ENCODE measurements around the gene SYNC. TPM values are rescaled to one million over a fixed set of nuclear protein-coding genes. Genes with fewer than 3 reads are reported as not detected.

Gene SYNC
- total RNA-seq, result 10 to 100 TPM in 3 of 4 donors, 1 to 10 TPM in 1; 4.7 to 61.0 (median 18.1) TPM

GRCh38 chr1:32702599-32703478 lies at the start of gene SYNC:
Gene SYNC (minus strand): TSS chr1:32702770. CDS start chr1:32702660, 110 bp downstream.
- Histone ChIP-seq H3K4me1 (peaks cover 0 to 5% of the 10 kb centered on the region in 2 donors), H3K9me3 (no peaks in the 10 kb centered on the region), H3K4me3 (peak within 1 kb of the TSS; percentile 38 to 49), H3K36me3 (no peaks in the 10 kb centered on the region), H3K27me3 (no peaks in the 10 kb centered on the region), H3K27ac (peak within 1 kb of the TSS; percentile 86 to 89)
- TF ChIP-seq POLR2A (IDR thresholded peaks at IDR 0.05) (peak in 1 of 2 donors; percentile 13), CTCF (IDR thresholded peaks at IDR 0.05) (no peak)
- intact Hi-C loops (cut with DNase I; ENCODE audit: low total_unique reads), result no loop called here
- DNase-seq, result peak; percentile 56 to 77

GRCh38 chr1:32749771-32750170 lies 47.2 kb upstream of the SYNC start:
- no peak overlapping the region for H3K27ac ChIP-seq
- H3K4me3 ChIP-seq, result no peak overlapping the region
- peaks cover 0 to 6% of the 10 kb centered on the region in 2 donors for H3K4me1 ChIP-seq
- TF ChIP-seq POLR2A (IDR thresholded peaks at IDR 0.05), result no peak
- no peak for TF ChIP-seq CTCF (IDR thresholded peaks at IDR 0.05)
- H3K27me3 ChIP-seq, result no peaks in the 10 kb centered on the region
- H3K36me3 ChIP-seq, result no peaks in the 10 kb centered on the region
- H3K9me3 ChIP-seq, result no peaks in the 10 kb centered on the region
- intact Hi-C loops (cut with DNase I; ENCODE audit: low total_unique reads), result no loop called here
- no peak for DNase-seq

- Histone ChIP-seq H3K27me3 (no peaks in the 10 kb centered on the region), H3K27ac (no peak overlapping the region), H3K36me3 (no peaks in the 10 kb centered on the region), H3K4me1 (peaks cover 0 to 6% of the 10 kb centered on the region in 2 donors), H3K4me3 (no peak overlapping the region), H3K9me3 (no peaks in the 10 kb centered on the region)
- DNase-seq, result no peak
- intact Hi-C loops (cut with DNase I; ENCODE audit: low total_unique reads), result no loop called here
- TF ChIP-seq CTCF (IDR thresholded peaks at IDR 0.05) (no peak), POLR2A (IDR thresholded peaks at IDR 0.05) (no peak)
These were observed 46.8 kb upstream of the SYNC start for GRCh38 chr1:32749332-32749731.

GRCh38 chr1:32748926-32749325 lies 46.4 kb upstream of the SYNC start:
- no peak for DNase-seq
- no peak for TF ChIP-seq POLR2A (IDR thresholded peaks at IDR 0.05)
- TF ChIP-seq CTCF (IDR thresholded peaks at IDR 0.05), result no peak
- Histone ChIP-seq H3K4me3 (no peak overlapping the region), H3K36me3 (no peaks in the 10 kb centered on the region), H3K4me1 (peaks cover 0 to 6% of the 10 kb centered on the region in 2 donors), H3K27ac (no peak overlapping the region), H3K9me3 (no peaks in the 10 kb centered on the region), H3K27me3 (no peaks in the 10 kb centered on the region)
- intact Hi-C loops (cut with DNase I; ENCODE audit: low total_unique reads), result no loop called here

- Histone ChIP-seq H3K27me3 (no peaks in the 10 kb centered on the region), H3K36me3 (no peaks in the 10 kb centered on the region), H3K4me3 (no peak overlapping the region), H3K4me1 (peaks cover 0 to 4% of the 10 kb centered on the region in 2 donors), H3K27ac (no peak overlapping the region), H3K9me3 (no peaks in the 10 kb centered on the region)
- intact Hi-C loops (cut with DNase I; ENCODE audit: low total_unique reads), result no loop called here
- DNase-seq, result no peak
- no peak for TF ChIP-seq CTCF (IDR thresholded peaks at IDR 0.05)
- TF ChIP-seq POLR2A (IDR thresholded peaks at IDR 0.05), result no peak
These were observed 45.8 kb upstream of the SYNC start for GRCh38 chr1:32748348-32748747.
